Astrocyte (in vitro differentiated cells and primary cell): Measurements from ENCODE around the gene RRP36.

Experiments used
- CTCF ChIP-seq: IDR thresholded peaks from 2 replicates; pipeline ENCODE4 v1.5.1; 2011; ENCODE audit warnings: low read depth, mild to moderate bottlenecking, inconsistent platforms, low read length, moderate library complexity; ENCODE audit not compliant: insufficient read depth
- EZH2 ChIP-seq: IDR thresholded peaks from 2 replicates; pipeline ENCODE4 v1.6.1; 2012; ENCODE audit warnings: mild to moderate bottlenecking, low read length, inconsistent platforms; ENCODE audit not compliant: insufficient read depth

- TF ChIP-seq CTCF (no peak), EZH2 (no peak)
These were observed 34.5 kb downstream of the RRP36 start for GRCh38 chr6:43055966-43056365.
